Measurements from ENCODE around the gene INHBC. TPM values are rescaled to one million over a fixed set of nuclear protein-coding genes. Genes with fewer than 3 reads are reported as not detected.

Gene INHBC
- polyA plus RNA-seq, 4 donors: 0.03 to 0.49 TPM; not detected in 2

DNA sequence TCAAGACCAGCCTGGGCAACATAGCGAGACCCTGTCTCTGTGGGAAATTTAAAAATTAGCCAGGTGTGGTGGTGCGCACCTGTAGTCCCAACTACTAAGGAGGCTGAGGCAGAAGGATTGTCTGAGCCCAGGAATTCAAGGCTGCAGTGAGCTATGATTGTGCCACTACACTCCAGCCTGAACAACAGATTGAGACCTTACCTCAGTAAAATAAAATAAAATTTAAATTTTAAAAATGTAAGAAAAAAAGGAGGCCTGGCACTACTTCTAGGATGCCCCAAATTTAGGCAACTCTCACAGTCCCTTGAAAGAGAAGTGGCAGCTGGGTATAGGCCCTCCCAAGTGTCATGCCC, 19.6 kb downstream of the INHBC start:
- FAIRE-seq (no peak), DNase-seq (no peak)
- H3K36me3 ChIP-seq (ENCODE audit: control insufficient read depth in 3 of 3, insufficient read depth in 2 of 3, low read depth in 1 of 3, low read length in 3 of 3): no peaks in the 10 kb centered on the region
- 95 to 100% (median 100%) methylated on average over 2 of the region's 2 CpGs for WGBS, 3 donors
- no peaks in the 10 kb centered on the region for H3K27me3 ChIP-seq (ENCODE audit: control insufficient read depth in 3 of 3, insufficient read depth in 3 of 3, low read length in 3 of 3)
- H3K27ac ChIP-seq (ENCODE audit: low read depth in 1 of 3, low read length in 2 of 3): peak overlapping the region in 1 of 3 donors; percentile 67
- H3K9me3 ChIP-seq (ENCODE audit: control insufficient read depth in 2 of 2, insufficient read depth in 1 of 2, low read depth in 1 of 2, low read length in 1 of 2): peaks cover 0 to 1% of the 10 kb centered on the region in 2 donors
- H3K4me3 ChIP-seq (ENCODE audit: low read depth in 1 of 3, low read length in 3 of 3): no peak overlapping the region
- H3K4me1 ChIP-seq (ENCODE audit: control insufficient read depth in 3 of 3, insufficient read depth in 2 of 3, low read depth in 1 of 3, low read length in 2 of 3): peaks cover 0 to 65% (median 0%) of the 10 kb centered on the region in 3 donors

DNA sequence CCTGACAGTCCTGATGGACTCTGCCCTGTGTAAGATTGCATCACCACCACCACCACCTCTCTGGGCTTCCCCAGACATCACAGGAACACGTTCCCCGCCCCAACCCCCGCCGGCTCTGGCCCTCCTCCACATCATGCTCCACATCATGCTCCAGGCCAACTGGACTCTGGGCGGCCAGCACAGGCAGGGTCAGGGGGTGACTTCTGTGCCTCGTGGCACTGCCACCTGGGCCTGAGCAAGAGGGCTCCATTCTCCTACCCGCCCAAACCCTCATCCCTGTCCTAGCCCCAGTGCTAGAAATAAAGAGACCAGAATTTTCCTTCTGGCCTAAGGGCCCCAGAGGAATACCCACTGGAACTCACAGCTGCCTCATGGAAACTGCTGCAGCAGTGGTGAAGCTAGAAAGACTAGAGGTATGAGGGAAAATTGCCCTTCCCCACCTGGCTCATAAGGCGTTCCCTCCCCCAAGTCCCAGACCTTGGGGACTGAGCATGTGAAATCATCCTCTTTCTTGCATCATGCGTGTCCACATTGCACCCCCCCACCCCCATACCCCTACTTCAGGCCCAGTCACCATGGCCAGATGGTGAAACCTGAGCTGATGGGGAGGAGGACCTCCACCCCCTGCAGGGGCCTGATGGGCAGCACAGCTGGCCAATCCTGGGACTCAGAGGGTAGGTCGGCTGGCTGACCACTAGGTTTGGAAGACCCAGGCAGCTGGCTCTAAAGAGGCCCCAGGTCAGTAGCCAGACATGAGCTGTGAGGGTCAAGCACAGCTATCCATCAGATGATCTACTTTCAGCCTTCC, 20.2 kb downstream of the INHBC start, which contains the start of gene INHBE:
Gene INHBE (plus strand): TSS at position 742 of the 808 bp plus-strand sequence. CDS start 230 bp downstream, outside the sequence.
- FAIRE-seq (no peak), DNase-seq (peak in 1 of 2 donors; percentile 89)
- no peaks in the 10 kb centered on the region for H3K27me3 ChIP-seq (ENCODE audit: control insufficient read depth in 3 of 3, insufficient read depth in 3 of 3, low read length in 3 of 3)
- peak within 1 kb of the TSS in 1 of 3 donors; percentile 67 for H3K27ac ChIP-seq (ENCODE audit: low read depth in 1 of 3, low read length in 2 of 3)
- no peaks in the 10 kb centered on the region for H3K36me3 ChIP-seq (ENCODE audit: control insufficient read depth in 3 of 3, insufficient read depth in 2 of 3, low read depth in 1 of 3, low read length in 3 of 3)
- H3K9me3 ChIP-seq (ENCODE audit: control insufficient read depth in 2 of 2, insufficient read depth in 1 of 2, low read depth in 1 of 2, low read length in 1 of 2): no peaks in the 10 kb centered on the region
- 44 to 58% (median 57%) methylated on average over 10 of the region's 10 CpGs for WGBS, 3 donors
- peaks cover 0 to 65% (median 0%) of the 10 kb centered on the region in 3 donors for H3K4me1 ChIP-seq (ENCODE audit: control insufficient read depth in 3 of 3, insufficient read depth in 2 of 3, low read depth in 1 of 3, low read length in 2 of 3)
- H3K4me3 ChIP-seq (ENCODE audit: low read depth in 1 of 3, low read length in 3 of 3): no peak within 1 kb of the TSS

DNA sequence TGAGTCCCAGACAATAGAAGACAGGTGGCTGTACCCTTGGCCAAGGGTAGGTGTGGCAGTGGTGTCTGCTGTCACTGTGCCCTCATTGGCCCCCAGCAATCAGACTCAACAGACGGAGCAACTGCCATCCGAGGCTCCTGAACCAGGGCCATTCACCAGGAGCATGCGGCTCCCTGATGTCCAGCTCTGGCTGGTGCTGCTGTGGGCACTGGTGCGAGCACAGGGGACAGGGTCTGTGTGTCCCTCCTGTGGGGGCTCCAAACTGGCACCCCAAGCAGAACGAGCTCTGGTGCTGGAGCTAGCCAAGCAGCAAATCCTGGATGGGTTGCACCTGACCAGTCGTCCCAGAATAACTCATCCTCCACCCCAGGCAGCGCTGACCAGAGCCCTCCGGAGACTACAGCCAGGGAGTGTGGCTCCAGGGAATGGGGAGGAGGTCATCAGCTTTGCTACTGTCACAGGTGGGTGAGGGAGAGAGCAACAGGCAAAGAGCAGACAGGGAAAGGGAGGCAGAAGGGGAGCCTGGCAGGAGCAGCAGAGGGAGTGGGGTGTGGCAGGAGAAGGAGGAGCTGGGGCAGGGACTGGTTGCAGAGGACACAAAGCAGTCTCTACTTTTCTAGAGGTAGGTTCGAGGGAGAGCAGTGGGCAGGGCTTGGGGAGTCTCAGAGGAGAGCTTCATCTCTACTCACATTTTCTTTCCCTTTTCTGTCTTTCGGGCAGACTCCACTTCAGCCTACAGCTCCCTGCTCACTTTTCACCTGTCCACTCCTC, 21.0 kb downstream of the INHBC start:
- peak overlapping the region in 1 of 3 donors; percentile 67 for H3K27ac ChIP-seq (ENCODE audit: low read depth in 1 of 3, low read length in 2 of 3)
- H3K27me3 ChIP-seq (ENCODE audit: control insufficient read depth in 3 of 3, insufficient read depth in 3 of 3, low read length in 3 of 3): peaks cover 0 to 4% (median 0%) of the 10 kb centered on the region in 3 donors
- no peaks in the 10 kb centered on the region for H3K9me3 ChIP-seq (ENCODE audit: control insufficient read depth in 2 of 2, insufficient read depth in 1 of 2, low read depth in 1 of 2, low read length in 1 of 2)
- H3K4me3 ChIP-seq (ENCODE audit: low read depth in 1 of 3, low read length in 3 of 3): no peak overlapping the region
- H3K36me3 ChIP-seq (ENCODE audit: control insufficient read depth in 3 of 3, insufficient read depth in 2 of 3, low read depth in 1 of 3, low read length in 3 of 3): no peaks in the 10 kb centered on the region
- FAIRE-seq (no peak), DNase-seq (no peak)
- WGBS, 3 donors: 31 to 56% (median 37%) methylated on average over 10 of the region's 10 CpGs
- H3K4me1 ChIP-seq (ENCODE audit: control insufficient read depth in 3 of 3, insufficient read depth in 2 of 3, low read depth in 1 of 3, low read length in 2 of 3): peaks cover 0 to 65% (median under 1%) of the 10 kb centered on the region in 3 donors

DNA sequence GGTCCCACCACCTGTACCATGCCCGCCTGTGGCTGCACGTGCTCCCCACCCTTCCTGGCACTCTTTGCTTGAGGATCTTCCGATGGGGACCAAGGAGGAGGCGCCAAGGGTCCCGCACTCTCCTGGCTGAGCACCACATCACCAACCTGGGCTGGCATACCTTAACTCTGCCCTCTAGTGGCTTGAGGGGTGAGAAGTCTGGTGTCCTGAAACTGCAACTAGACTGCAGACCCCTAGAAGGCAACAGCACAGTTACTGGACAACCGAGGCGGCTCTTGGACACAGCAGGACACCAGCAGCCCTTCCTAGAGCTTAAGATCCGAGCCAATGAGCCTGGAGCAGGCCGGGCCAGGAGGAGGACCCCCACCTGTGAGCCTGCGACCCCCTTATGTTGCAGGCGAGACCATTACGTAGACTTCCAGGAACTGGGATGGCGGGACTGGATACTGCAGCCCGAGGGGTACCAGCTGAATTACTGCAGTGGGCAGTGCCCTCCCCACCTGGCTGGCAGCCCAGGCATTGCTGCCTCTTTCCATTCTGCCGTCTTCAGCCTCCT, 21.6 kb downstream of the INHBC start:
- Histone ChIP-seq H3K4me3 (ENCODE audit: low read depth in 1 of 3, low read length in 3 of 3) (no peak overlapping the region), H3K9me3 (ENCODE audit: control insufficient read depth in 2 of 2, insufficient read depth in 1 of 2, low read depth in 1 of 2, low read length in 1 of 2) (no peaks in the 10 kb centered on the region), H3K27ac (ENCODE audit: low read depth in 1 of 3, low read length in 2 of 3) (no peak overlapping the region), H3K36me3 (ENCODE audit: control insufficient read depth in 3 of 3, insufficient read depth in 2 of 3, low read depth in 1 of 3, low read length in 3 of 3) (no peaks in the 10 kb centered on the region), H3K27me3 (ENCODE audit: control insufficient read depth in 3 of 3, insufficient read depth in 3 of 3, low read length in 3 of 3) (peaks cover 0 to 11% (median 0%) of the 10 kb centered on the region in 3 donors), H3K4me1 (ENCODE audit: control insufficient read depth in 3 of 3, insufficient read depth in 2 of 3, low read depth in 1 of 3, low read length in 2 of 3) (peaks cover 2 to 66% (median 5%) of the 10 kb centered on the region in 3 donors)
- 30 to 39% (median 36%) methylated on average over 14 to 15 of the region's 15 CpGs for WGBS, 3 donors
- FAIRE-seq: no peak
- peak; percentile 52 to 73 for DNase-seq

DNA sequence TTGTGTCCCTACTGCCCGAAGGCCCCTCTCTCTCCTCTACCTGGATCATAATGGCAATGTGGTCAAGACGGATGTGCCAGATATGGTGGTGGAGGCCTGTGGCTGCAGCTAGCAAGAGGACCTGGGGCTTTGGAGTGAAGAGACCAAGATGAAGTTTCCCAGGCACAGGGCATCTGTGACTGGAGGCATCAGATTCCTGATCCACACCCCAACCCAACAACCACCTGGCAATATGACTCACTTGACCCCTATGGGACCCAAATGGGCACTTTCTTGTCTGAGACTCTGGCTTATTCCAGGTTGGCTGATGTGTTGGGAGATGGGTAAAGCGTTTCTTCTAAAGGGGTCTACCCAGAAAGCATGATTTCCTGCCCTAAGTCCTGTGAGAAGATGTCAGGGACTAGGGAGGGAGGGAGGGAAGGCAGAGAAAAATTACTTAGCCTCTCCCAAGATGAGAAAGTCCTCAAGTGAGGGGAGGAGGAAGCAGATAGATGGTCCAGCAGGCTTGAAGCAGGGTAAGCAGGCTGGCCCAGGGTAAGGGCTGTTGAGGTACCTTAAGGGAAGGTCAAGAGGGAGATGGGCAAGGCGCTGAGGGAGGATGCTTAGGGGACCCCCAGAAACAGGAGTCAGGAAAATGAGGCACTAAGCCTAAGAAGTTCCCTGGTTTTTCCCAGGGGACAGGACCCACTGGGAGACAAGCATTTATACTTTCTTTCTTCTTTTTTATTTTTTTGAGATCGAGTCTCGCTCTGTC, 22.3 kb downstream of the INHBC start:
- WGBS, 3 donors: 84 to 93% (median 88%) methylated on average over 6 of the region's 6 CpGs
- Histone ChIP-seq H3K36me3 (ENCODE audit: control insufficient read depth in 3 of 3, insufficient read depth in 2 of 3, low read depth in 1 of 3, low read length in 3 of 3) (no peaks in the 10 kb centered on the region), H3K27ac (ENCODE audit: low read depth in 1 of 3, low read length in 2 of 3) (no peak overlapping the region), H3K4me3 (ENCODE audit: low read depth in 1 of 3, low read length in 3 of 3) (no peak overlapping the region), H3K27me3 (ENCODE audit: control insufficient read depth in 3 of 3, insufficient read depth in 3 of 3, low read length in 3 of 3) (peaks cover 0 to 17% (median 0%) of the 10 kb centered on the region in 3 donors), H3K4me1 (ENCODE audit: control insufficient read depth in 3 of 3, insufficient read depth in 2 of 3, low read depth in 1 of 3, low read length in 2 of 3) (peaks cover 3 to 64% (median 5%) of the 10 kb centered on the region in 3 donors), H3K9me3 (ENCODE audit: control insufficient read depth in 2 of 2, insufficient read depth in 1 of 2, low read depth in 1 of 2, low read length in 1 of 2) (no peaks in the 10 kb centered on the region)
- FAIRE-seq (no peak), DNase-seq (no peak)

DNA sequence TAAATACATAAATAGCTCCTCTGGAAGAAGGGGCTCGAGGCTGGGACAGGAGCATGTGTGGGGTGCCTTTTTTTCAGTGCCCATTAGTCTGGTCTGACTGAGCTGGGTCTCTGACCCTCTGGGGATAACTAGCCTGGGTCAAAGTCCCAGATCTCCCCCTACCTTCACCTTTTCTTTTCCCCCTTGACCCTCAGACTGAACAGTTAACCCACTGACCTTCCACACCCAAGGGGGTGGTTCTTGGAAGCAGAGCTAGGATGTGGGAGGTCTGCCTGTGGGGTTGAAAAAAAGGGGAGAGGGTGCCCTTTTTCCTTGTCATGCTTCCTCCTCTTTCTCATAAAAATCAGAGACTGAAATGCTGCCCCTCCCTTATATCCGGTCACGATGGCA, 24.1 kb downstream of the INHBC start:
- H3K4me1 ChIP-seq (ENCODE audit: control insufficient read depth in 3 of 3, insufficient read depth in 2 of 3, low read depth in 1 of 3, low read length in 2 of 3): peaks cover 3 to 53% (median 5%) of the 10 kb centered on the region in 3 donors
- peak overlapping the region; percentile 21 to 80 (median 69) for H3K27ac ChIP-seq (ENCODE audit: low read depth in 1 of 3, low read length in 2 of 3)

DNA sequence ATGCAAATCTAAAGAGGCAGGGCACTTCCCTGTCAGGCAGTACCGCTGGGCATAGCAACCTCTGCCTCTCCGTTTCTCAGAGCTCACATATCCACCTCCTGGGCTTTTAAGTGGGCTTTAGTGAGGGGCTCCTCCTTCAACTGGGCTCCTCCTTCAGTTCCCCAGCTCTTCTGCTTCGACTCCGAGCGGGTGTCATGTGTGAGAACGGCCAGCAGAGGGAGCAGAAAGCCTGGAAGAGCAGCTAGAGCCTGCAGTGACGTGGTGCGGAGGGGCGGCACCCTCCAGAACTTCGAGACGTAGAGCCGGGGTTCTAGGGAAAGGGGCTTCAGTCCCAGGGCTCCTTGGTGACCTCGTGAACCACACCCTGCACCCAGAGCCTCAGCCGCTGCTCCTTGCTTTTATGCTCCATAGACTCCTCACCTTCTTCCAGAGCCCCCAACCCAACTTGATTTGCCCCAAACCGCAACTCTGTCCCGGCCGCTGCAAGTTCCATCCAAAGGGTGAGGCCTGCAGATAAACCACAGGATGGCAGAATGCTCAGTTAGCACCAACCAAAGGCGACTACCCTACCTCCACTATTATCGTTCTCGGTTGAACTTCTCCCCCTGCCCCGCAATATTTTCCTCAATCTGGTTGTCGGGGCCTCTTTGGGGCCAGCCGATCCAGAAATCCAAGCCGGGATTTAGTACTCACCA, 24.6 kb downstream of the INHBC start:
- Histone ChIP-seq H3K9me3 (ENCODE audit: control insufficient read depth in 2 of 2, insufficient read depth in 1 of 2, low read depth in 1 of 2, low read length in 1 of 2) (no peaks in the 10 kb centered on the region), H3K4me3 (ENCODE audit: low read depth in 1 of 3, low read length in 3 of 3) (peak overlapping the region; percentile 54 to 87 (median 55)), H3K36me3 (ENCODE audit: control insufficient read depth in 3 of 3, insufficient read depth in 2 of 3, low read depth in 1 of 3, low read length in 3 of 3) (peaks cover 0 to 5% (median 0%) of the 10 kb centered on the region in 3 donors), H3K4me1 (ENCODE audit: control insufficient read depth in 3 of 3, insufficient read depth in 2 of 3, low read depth in 1 of 3, low read length in 2 of 3) (peaks cover 3 to 48% (median 5%) of the 10 kb centered on the region in 3 donors), H3K27ac (ENCODE audit: low read depth in 1 of 3, low read length in 2 of 3) (peak overlapping the region; percentile 58 to 80 (median 69)), H3K27me3 (ENCODE audit: control insufficient read depth in 3 of 3, insufficient read depth in 3 of 3, low read length in 3 of 3) (peaks cover 0 to 17% (median 0%) of the 10 kb centered on the region in 3 donors)
- WGBS, 3 donors: 0% methylated on average over 22 to 24 of the region's 24 CpGs
- DNase-seq (peak; percentile 93 to 98), FAIRE-seq (no peak)

More for the DNA sequence above, 24.1 kb downstream of the INHBC start:
- Histone ChIP-seq H3K4me3 (ENCODE audit: low read depth in 1 of 3, low read length in 3 of 3) (peak overlapping the region in 2 of 3 donors; percentile 55 to 87), H3K9me3 (ENCODE audit: control insufficient read depth in 2 of 2, insufficient read depth in 1 of 2, low read depth in 1 of 2, low read length in 1 of 2) (no peaks in the 10 kb centered on the region), H3K27me3 (ENCODE audit: control insufficient read depth in 3 of 3, insufficient read depth in 3 of 3, low read length in 3 of 3) (peaks cover 0 to 17% (median 0%) of the 10 kb centered on the region in 3 donors), H3K36me3 (ENCODE audit: control insufficient read depth in 3 of 3, insufficient read depth in 2 of 3, low read depth in 1 of 3, low read length in 3 of 3) (no peaks in the 10 kb centered on the region)
- DNase-seq: no peak
- no peak for FAIRE-seq
- 27 to 34% (median 28%) methylated on average over 3 of the region's 3 CpGs for WGBS, 3 donors
